CD14-positive monocyte (primary cell): Measurements from ENCODE around the gene CBX5. TPM values are rescaled to one million over a fixed set of nuclear protein-coding genes. Genes with fewer than 3 reads are reported as not detected.
A peak's percentile ranks its signal among the peaks of the same experiment; 100 is the strongest.

Experiments used
- DNase-seq, 3 donors: peaks; one replicate each; pipeline ENCODE4 v3.0.0-alpha.2; 2011 to 2022
- H2AFZ ChIP-seq: 2 replicates; pipeline ENCODE4 v1.6.0; 2012; ENCODE audit warnings: mild to moderate bottlenecking, low read depth, low read length, inconsistent platforms; ENCODE audit not compliant: insufficient read depth, poor library complexity, severe bottlenecking
- H3K27ac ChIP-seq, 2 donors: 1 replicate in 1 of 2; 2 replicates in 1 of 2; pipeline ENCODE4 v1.5.1; 2012 to 2013; ENCODE audit warnings: low read length in 2 of 2, control low read depth in 1 of 2, inconsistent platforms in 1 of 2, low read depth in 1 of 2, mild to moderate bottlenecking in 1 of 2
- H3K27me3 ChIP-seq, 2 donors: one replicate each; pipeline versions ENCODE4 v1.6.0 to v1.6.1; 2011 to 2013; ENCODE audit warnings: low read length in 2 of 2; ENCODE audit not compliant: control insufficient read depth in 2 of 2, insufficient read depth in 2 of 2
- H3K36me3 ChIP-seq, 2 donors: replicated peaks in 1 of 2; 1 replicate in 1 of 2; 2 replicates in 1 of 2; pipeline versions ENCODE4 v1.5.1 to v1.6.1; 2012 to 2013; ENCODE audit warnings: low read length in 2 of 2, control low read depth in 1 of 2, inconsistent platforms in 1 of 2, mild to moderate bottlenecking in 1 of 2; ENCODE audit not compliant: insufficient read depth in 2 of 2, control insufficient read depth in 1 of 2
- H3K4me1 ChIP-seq, 2 donors: 1 replicate in 1 of 2; 2 replicates in 1 of 2; pipeline versions ENCODE4 v1.5.1 to v1.6.1; 2012 to 2013; ENCODE audit warnings: low read length in 2 of 2, control low read depth in 1 of 2, inconsistent platforms in 1 of 2, mild to moderate bottlenecking in 1 of 2, moderate library complexity in 1 of 2; ENCODE audit not compliant: insufficient read depth in 2 of 2, control insufficient read depth in 1 of 2
- H3K4me2 ChIP-seq: replicated peaks from 2 replicates; pipeline ENCODE3; 2012; ENCODE audit warnings: low read length, moderate library complexity, mild to moderate bottlenecking; ENCODE audit not compliant: poor library complexity, severe bottlenecking; ENCODE audit errors: extremely low read depth
- H3K4me3 ChIP-seq, 3 experiments: fragments of 200-600 bp in 1 of 3; sonication (generic) in 1 of 3; replicated peaks in 1 of 3; 1 replicate in 2 of 3; 2 replicates in 1 of 3; pipeline ENCODE4 v1.5.1; 2011 to 2013; ENCODE audit warnings: low read length in 3 of 3, mild to moderate bottlenecking in 3 of 3, control low read depth in 2 of 3, low read depth in 2 of 3, inconsistent platforms in 1 of 3, moderate library complexity in 1 of 3
- H3K79me2 ChIP-seq: 2 replicates; pipeline ENCODE4 v1.6.0; 2012; ENCODE audit warnings: mild to moderate bottlenecking, control low read depth, inconsistent platforms, low read length, moderate library complexity; ENCODE audit not compliant: insufficient read depth
- H3K9ac ChIP-seq: 2 replicates; pipeline ENCODE4 v1.6.0; 2017; ENCODE audit warnings: low read length, mild to moderate bottlenecking; ENCODE audit not compliant: insufficient read depth, poor library complexity, severe bottlenecking
- H3K9me3 ChIP-seq, 2 donors: replicated peaks in 1 of 2; 1 replicate in 1 of 2; 2 replicates in 1 of 2; pipeline versions ENCODE4 v1.5.1 to v1.6.1; 2012 to 2013; ENCODE audit warnings: low read length in 2 of 2, control low read depth in 1 of 2; ENCODE audit not compliant: control insufficient read depth in 1 of 2, insufficient read depth in 1 of 2
- H4K20me1 ChIP-seq: 2 replicates; pipeline ENCODE4 v1.6.0; 2012; ENCODE audit warnings: mild to moderate bottlenecking, low read length, control low read depth, moderate library complexity; ENCODE audit not compliant: insufficient read depth
- H3K27ac Mint-ChIP-seq, 7 donors: one replicate each; pipeline ENCODE4 v1.8.0; 2020; ENCODE audit warnings: mild to moderate bottlenecking in 7 of 7, mixed read lengths in 7 of 7, moderate library complexity in 6 of 7, inconsistent platforms in 2 of 7
- H3K27me3 Mint-ChIP-seq, 3 donors: one replicate each; pipeline ENCODE4 v1.8.0; 2021 to 2022; ENCODE audit warnings: low read depth in 3 of 3, mild to moderate bottlenecking in 3 of 3, mixed read lengths in 3 of 3, moderate library complexity in 3 of 3, inconsistent platforms in 1 of 3
- H3K36me3 Mint-ChIP-seq, 2 donors: one replicate each; pipeline ENCODE4 v1.8.0; 2020; ENCODE audit warnings: mixed read lengths in 2 of 2, inconsistent platforms in 1 of 2, mild to moderate bottlenecking in 1 of 2
- H3K4me1 Mint-ChIP-seq: one replicate; pipeline ENCODE4 v1.8.0; 2020; ENCODE audit warnings: mild to moderate bottlenecking, mixed read lengths
- H3K4me3 Mint-ChIP-seq, 2 donors: one replicate each; pipeline ENCODE4 v1.8.0; 2020; ENCODE audit warnings: mild to moderate bottlenecking in 2 of 2, mixed read lengths in 2 of 2, moderate library complexity in 1 of 2
- H3K9me3 Mint-ChIP-seq, 7 donors: one replicate each; pipeline ENCODE4 v1.8.0; 2020 to 2022; ENCODE audit warnings: mixed read lengths in 7 of 7, mild to moderate bottlenecking in 6 of 7, moderate library complexity in 6 of 7, inconsistent platforms in 2 of 7
- WGBS: methylation state at CpG from one replicate; pipeline ENCODE4 v1.1.5; 2013; ENCODE audit warnings: missing lambda C conversion rate; ENCODE audit not compliant: insufficient coverage; 5-methylcytosine and 5-hydroxymethylcytosine counted together
- intact Hi-C, 2 donors: fragments of 100-400 bp; cut with micrococcal nuclease; formaldehyde crosslinking; loops; one replicate each; pipeline versions ENCODE4 v1.15.0 to v1.15.1; 2023
- polyA plus RNA-seq, 3 donors: library from polyadenylated mRNA; depleted of rRNA in 1 of 3; unstranded in 2 of 3; stranded (reverse) in 1 of 3; fragments of 300-500 nt in 2 of 3; fragments of >200 nt in 1 of 3; fragmentation: Illumina TruSeq in 2 of 3; gene quantifications; 1 replicate in 2 of 3; 2 replicates in 1 of 3; pipeline ENCODE4 v1.2.3, GENCODE V29; 2012 to 2021
- TF ChIP-seq, protein P1 (sequence below): fragments of 200-600 bp; IDR thresholded peaks from one replicate; pipeline ENCODE4 v1.8.0; 2022; ENCODE audit warnings: antibody characterized with exemption, mild to moderate bottlenecking

The CBX5 gene
- polyA plus RNA-seq, 3 donors: 2.9 to 5.4 (median 4.8) TPM

GRCh38 chr12:54239620-54240019, 40.3 kb downstream of the CBX5 start:
- Histone ChIP-seq H3K4me3 (no peak overlapping the region), H3K4me2 (no peak overlapping the region), H3K9me3 (no peaks in the 10 kb centered on the region), H3K27ac (peak overlapping the region in 1 of 2 donors; percentile 53), H3K9ac (no peak overlapping the region), H4K20me1 (no peaks in the 10 kb centered on the region), H3K27me3 (no peaks in the 10 kb centered on the region), H3K36me3 (peaks cover 7 to 81% of the 10 kb centered on the region in 2 donors), H2AFZ (no peak overlapping the region), H3K4me1 (peaks cover 9 to 14% of the 10 kb centered on the region in 2 donors), H3K79me2 (peaks cover 3% of the 10 kb centered on the region)
- intact Hi-C loops: no loop called here
- no peak for DNase-seq
- no peaks in the 10 kb centered on the region for H3K9me3 Mint-ChIP-seq
- H3K27ac Mint-ChIP-seq: no peak overlapping the region
- peaks cover 8% of the 10 kb centered on the region for H3K4me1 Mint-ChIP-seq
- H3K27me3 Mint-ChIP-seq: peaks cover 0 to 3% (median 0%) of the 10 kb centered on the region in 3 donors
- H3K36me3 Mint-ChIP-seq: peaks cover 55 to 77% of the 10 kb centered on the region in 2 donors
- TF ChIP-seq, protein P1, sequence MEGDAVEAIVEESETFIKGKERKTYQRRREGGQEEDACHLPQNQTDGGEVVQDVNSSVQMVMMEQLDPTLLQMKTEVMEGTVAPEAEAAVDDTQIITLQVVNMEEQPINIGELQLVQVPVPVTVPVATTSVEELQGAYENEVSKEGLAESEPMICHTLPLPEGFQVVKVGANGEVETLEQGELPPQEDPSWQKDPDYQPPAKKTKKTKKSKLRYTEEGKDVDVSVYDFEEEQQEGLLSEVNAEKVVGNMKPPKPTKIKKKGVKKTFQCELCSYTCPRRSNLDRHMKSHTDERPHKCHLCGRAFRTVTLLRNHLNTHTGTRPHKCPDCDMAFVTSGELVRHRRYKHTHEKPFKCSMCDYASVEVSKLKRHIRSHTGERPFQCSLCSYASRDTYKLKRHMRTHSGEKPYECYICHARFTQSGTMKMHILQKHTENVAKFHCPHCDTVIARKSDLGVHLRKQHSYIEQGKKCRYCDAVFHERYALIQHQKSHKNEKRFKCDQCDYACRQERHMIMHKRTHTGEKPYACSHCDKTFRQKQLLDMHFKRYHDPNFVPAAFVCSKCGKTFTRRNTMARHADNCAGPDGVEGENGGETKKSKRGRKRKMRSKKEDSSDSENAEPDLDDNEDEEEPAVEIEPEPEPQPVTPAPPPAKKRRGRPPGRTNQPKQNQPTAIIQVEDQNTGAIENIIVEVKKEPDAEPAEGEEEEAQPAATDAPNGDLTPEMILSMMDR: no peak
- H3K4me3 Mint-ChIP-seq: no peak overlapping the region

DNA sequence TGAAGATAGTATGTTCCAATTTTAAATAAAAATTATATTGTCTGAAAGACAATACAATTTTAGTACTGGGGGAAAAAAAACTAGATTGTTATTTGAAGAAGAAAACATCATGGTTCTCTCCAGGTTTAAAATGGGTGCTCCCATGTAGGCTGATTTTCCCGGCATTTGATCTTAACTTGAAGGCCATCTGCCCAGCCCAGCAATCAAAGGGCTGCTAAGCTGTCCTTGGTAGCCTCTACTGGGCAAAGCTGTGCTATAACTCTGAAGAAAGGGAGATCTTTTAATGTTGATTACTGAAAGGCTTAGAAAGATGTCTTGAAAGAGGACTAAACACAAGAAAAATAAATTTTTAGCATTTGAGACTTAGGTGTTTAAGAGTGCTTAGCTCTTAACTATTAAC, 41.4 kb downstream of the CBX5 start:
- peaks cover 52 to 68% of the 10 kb centered on the region in 2 donors for H3K36me3 Mint-ChIP-seq
- TF ChIP-seq, protein P1: no peak
- H3K4me3 ChIP-seq: no peak overlapping the region
- H3K4me1 Mint-ChIP-seq: peaks cover 8% of the 10 kb centered on the region
- H2AFZ ChIP-seq: no peak overlapping the region
- H3K27ac Mint-ChIP-seq: no peak overlapping the region
- intact Hi-C loops: no loop called here
- H3K4me3 Mint-ChIP-seq: no peak overlapping the region
- no peaks in the 10 kb centered on the region for H3K9me3 ChIP-seq
- H3K9ac ChIP-seq: no peak overlapping the region
- H3K4me1 ChIP-seq: peaks cover 9 to 14% of the 10 kb centered on the region in 2 donors
- 100% methylated on average over 1 of the region's 1 CpG for WGBS
- DNase-seq: no peak
- no peaks in the 10 kb centered on the region for H4K20me1 ChIP-seq
- peaks cover 7 to 70% of the 10 kb centered on the region in 2 donors for H3K36me3 ChIP-seq
- H3K27ac ChIP-seq: no peak overlapping the region
- peaks cover 0 to 3% (median 0%) of the 10 kb centered on the region in 3 donors for H3K27me3 Mint-ChIP-seq
- no peaks in the 10 kb centered on the region for H3K27me3 ChIP-seq
- no peak overlapping the region for H3K4me2 ChIP-seq
- H3K79me2 ChIP-seq: no peaks in the 10 kb centered on the region
- H3K9me3 Mint-ChIP-seq: no peaks in the 10 kb centered on the region
